Mesothelial cell of epicardium (in vitro differentiated cells): ENCODE results near the gene AHCY. TPM values are rescaled to one million over a fixed set of nuclear protein-coding genes. Genes with fewer than 3 reads are reported as not detected.
A peak's percentile ranks its signal among the peaks of the same experiment; 100 is the strongest.

ENCODE experiments used
- DNase-seq, 2 experiments: peaks; one replicate each; pipeline ENCODE4 v3.0.0; 2021; ENCODE audit warnings: low spot score in 2 of 2; ENCODE audit not compliant: unreplicated experiment in 2 of 2
- H3K27ac Mint-ChIP-seq: 2 replicates; pipeline ENCODE4 v1.8.0; 2021; ENCODE audit warnings: mixed read lengths
- H3K27me3 Mint-ChIP-seq: 2 replicates; pipeline ENCODE4 v1.8.0; 2021; ENCODE audit warnings: low read depth, mixed read lengths
- H3K36me3 Mint-ChIP-seq: 2 replicates; pipeline ENCODE4 v1.8.0; 2021; ENCODE audit warnings: mixed read lengths
- H3K4me1 Mint-ChIP-seq: 2 replicates; pipeline ENCODE4 v1.8.0; 2021; ENCODE audit warnings: mixed read lengths
- H3K4me3 Mint-ChIP-seq: 2 replicates; pipeline ENCODE4 v1.8.0; 2021; ENCODE audit warnings: mild to moderate bottlenecking, moderate library complexity, mixed read lengths
- H3K9me3 Mint-ChIP-seq: 2 replicates; pipeline ENCODE4 v1.8.0; 2021; ENCODE audit warnings: mixed read lengths
- CTCF ChIP-seq: fragments of 200-600 bp; sonication (generic); IDR thresholded peaks from one replicate; pipeline ENCODE4 v1.5.0; 2021; ENCODE audit warnings: antibody characterized with exemption; ENCODE audit not compliant: unreplicated experiment
- total RNA-seq: library from RNA; stranded (reverse); gene quantifications from 3 replicates; pipeline ENCODE4 v1.2.1, GENCODE V29; 2021

The AHCY gene
- total RNA-seq, 1 donor from 2014 or later: 150 TPM

- Mint-ChIP-seq H3K27me3 (no peaks in the 10 kb centered on the region), H3K9me3 (no peaks in the 10 kb centered on the region), H3K36me3 (no peaks in the 10 kb centered on the region), H3K4me3 (no peak overlapping the region), H3K4me1 (no peaks in the 10 kb centered on the region), H3K27ac (no peak overlapping the region)
- no peak for TF ChIP-seq CTCF
- no peak for DNase-seq
Observed at GRCh38 chr20:34318609-34319443, 15.7 kb upstream of the AHCY start.

- peaks cover 7% of the 10 kb centered on the region for H3K4me1 Mint-ChIP-seq
- H3K4me3 Mint-ChIP-seq: no peak overlapping the region
Observed at GRCh38 chr20:34316196-34316814, 13.2 kb upstream of the AHCY start.

GRCh38 chr20:34315236-34315635 lies 12.1 kb upstream of the AHCY start:
- DNase-seq: no peak
- no peak for TF ChIP-seq CTCF
- H3K9me3 Mint-ChIP-seq: no peaks in the 10 kb centered on the region
- H3K27ac Mint-ChIP-seq: no peak overlapping the region
- H3K27me3 Mint-ChIP-seq: peaks cover 19% of the 10 kb centered on the region
- peaks cover 10% of the 10 kb centered on the region for H3K4me1 Mint-ChIP-seq
- no peaks in the 10 kb centered on the region for H3K36me3 Mint-ChIP-seq
- no peak overlapping the region for H3K4me3 Mint-ChIP-seq

More at GRCh38 chr20:34316196-34316814, 13.2 kb upstream of the AHCY start:
- no peak for DNase-seq
- H3K27me3 Mint-ChIP-seq: peaks cover 13% of the 10 kb centered on the region
- no peaks in the 10 kb centered on the region for H3K9me3 Mint-ChIP-seq
- H3K27ac Mint-ChIP-seq: no peak overlapping the region
- TF ChIP-seq CTCF: no peak
- H3K36me3 Mint-ChIP-seq: no peaks in the 10 kb centered on the region

- peaks cover 10% of the 10 kb centered on the region for H3K4me1 Mint-ChIP-seq
- H3K36me3 Mint-ChIP-seq: no peaks in the 10 kb centered on the region
- H3K4me3 Mint-ChIP-seq: peak overlapping the region; percentile 57
- DNase-seq: peak; percentile 61 to 88
- H3K27me3 Mint-ChIP-seq: peaks cover 19% of the 10 kb centered on the region
- H3K27ac Mint-ChIP-seq: no peak overlapping the region
- TF ChIP-seq CTCF: peak; percentile 75
- H3K9me3 Mint-ChIP-seq: no peaks in the 10 kb centered on the region
Observed at GRCh38 chr20:34312544-34313217, 9.5 kb upstream of the AHCY start.

- Mint-ChIP-seq H3K4me3 (peak overlapping the region; percentile 57), H3K36me3 (no peaks in the 10 kb centered on the region), H3K4me1 (peaks cover 10% of the 10 kb centered on the region), H3K27me3 (peaks cover 19% of the 10 kb centered on the region), H3K27ac (no peak overlapping the region), H3K9me3 (no peaks in the 10 kb centered on the region)
- DNase-seq: no peak
- no peak for TF ChIP-seq CTCF
Observed at GRCh38 chr20:34312024-34312460, 8.9 kb upstream of the AHCY start.
